C1 segment of cervical spinal cord (tissue), 14 donors: ENCODE results near the gene FBL.

ENCODE experiments used
- DNase-seq, 14 donors: peaks; one replicate each; lab custom pipeline; 2025; lab: John Stamatoyannopoulos, UW

The FBL gene

DNA sequence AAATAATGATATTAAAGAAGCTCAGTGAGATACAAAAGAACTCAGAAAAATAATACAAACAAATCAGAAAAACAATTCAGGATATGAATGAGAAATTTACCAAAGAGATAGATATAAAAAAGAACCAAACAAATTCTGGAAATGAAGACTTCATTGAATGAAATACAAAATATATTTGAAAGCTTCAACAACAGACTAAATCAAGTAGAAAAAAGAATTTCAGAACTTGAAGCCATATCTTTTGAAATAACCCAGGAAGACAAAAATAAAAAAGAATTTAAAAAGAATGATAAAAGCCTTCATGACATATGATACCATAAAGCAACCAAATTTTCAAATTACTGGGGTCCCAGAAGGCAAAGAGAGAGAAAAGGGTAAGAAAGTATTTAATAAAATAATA is 57.9 kb downstream of the FBL start:
- DNase-seq = no peak
